Stimulated activated CD4-positive, alpha-beta T cell treated with anti-CD3 and anti-CD28 coated beads, Interleukin-4, amount 100 ng/mL, for 24 hours (primary cell): Measurements from ENCODE around the gene KDM6B.

Experiments
- DNase-seq: peaks from one replicate; pipeline ENCODE4 v3.0.0-alpha.2; 2020

Gene KDM6B

GRCh38 chr17:7824021-7824924 is 9.7 kb upstream of the KDM6B start:
- no peak for DNase-seq

- no peak for DNase-seq
Measured at GRCh38 chr17:7825206-7825990, 8.6 kb upstream of the KDM6B start.

- no peak for DNase-seq
Measured at GRCh38 chr17:7830616-7831015, 3.4 kb upstream of the KDM6B start.

- no peak for DNase-seq
Measured at GRCh38 chr17:7831233-7831632, 2.8 kb upstream of the KDM6B start.

GRCh38 chr17:7832431-7832830 is 1.6 kb upstream of the KDM6B start:
- no peak for DNase-seq

- DNase-seq = no peak
Measured at GRCh38 chr17:7833011-7833794, 814 bp upstream of the KDM6B start.

- peak; percentile 49 for DNase-seq
Measured at GRCh38 chr17:7834542-7834956, 532 bp downstream of the KDM6B start.

- DNase-seq = peak; percentile 90
Measured at GRCh38 chr17:7834957-7835813, 1.2 kb downstream of the KDM6B start.

- no peak for DNase-seq
Measured at GRCh38 chr17:7835814-7836595, 2.0 kb downstream of the KDM6B start.

GRCh38 chr17:7836596-7837407 is 2.8 kb downstream of the KDM6B start:
- peak; percentile 74 for DNase-seq

- DNase-seq = no peak
Measured at GRCh38 chr17:7837408-7838088, 3.5 kb downstream of the KDM6B start.

GRCh38 chr17:7838090-7839075 is 4.4 kb downstream of the KDM6B start:
- no peak for DNase-seq

GRCh38 chr17:7839190-7839875 is 5.3 kb downstream of the KDM6B start:
- DNase-seq = no peak

GRCh38 chr17:7839876-7840261 is 5.9 kb downstream of the KDM6B start:
- peak; percentile 21 for DNase-seq

GRCh38 chr17:7840441-7840840 is 6.4 kb downstream of the KDM6B start:
- DNase-seq = no peak

- DNase-seq = no peak
Measured at GRCh38 chr17:7840875-7841274, 6.9 kb downstream of the KDM6B start.

- DNase-seq = peak; percentile 94
Measured at GRCh38 chr17:7841396-7841914, 7.4 kb downstream of the KDM6B start.
